Dendritic cell treated with granulocyte-macrophage colony-stimulating factor and Interleukin-4, amounts not matched to agents 40 ng/mL and 50 ng/mL, for 4 days (primary cell): Measurements from ENCODE around the gene ARF6.

ENCODE experiments used
- H3K27ac Mint-ChIP-seq: one replicate; pipeline ENCODE4 v1.8.0; 2022; ENCODE audit warnings: mild to moderate bottlenecking, mixed read lengths
- H3K27me3 Mint-ChIP-seq: one replicate; pipeline ENCODE4 v1.8.0; 2022; ENCODE audit warnings: mild to moderate bottlenecking, mixed read lengths
- H3K36me3 Mint-ChIP-seq: one replicate; pipeline ENCODE4 v1.8.0; 2022; ENCODE audit warnings: low read depth, mixed read lengths
- H3K4me1 Mint-ChIP-seq: one replicate; pipeline ENCODE4 v1.8.0; 2022; ENCODE audit warnings: low read depth, mixed read lengths
- H3K4me3 Mint-ChIP-seq: one replicate; pipeline ENCODE4 v1.8.0; 2022; ENCODE audit warnings: mild to moderate bottlenecking, moderate library complexity, mixed read lengths
- H3K9me3 Mint-ChIP-seq: one replicate; pipeline ENCODE4 v1.8.0; 2022; ENCODE audit warnings: mixed read lengths
- intact Hi-C: fragments of 100-400 bp; cut with micrococcal nuclease; formaldehyde crosslinking; loops from one replicate; pipeline ENCODE4 v1.15.0; 2022

ARF6 gene

GRCh38 chr14:49892636-49893308 lies at the start of gene ARF6:
Gene ARF6 (plus strand): TSS chr14:49893082. CDS start chr14:49893737, 655 bp downstream.
- H3K4me3 Mint-ChIP-seq, result peak within 1 kb of the TSS; percentile 83
- no peaks in the 10 kb centered on the region for H3K9me3 Mint-ChIP-seq
- intact Hi-C loops, result loop anchor here (1.0 to 5.0 kb wide), 5 partner anchors 12 to 170 kb away; no protein-coding TSS in a partner anchor
- peaks cover 55% of the 10 kb centered on the region for H3K36me3 Mint-ChIP-seq
- H3K4me1 Mint-ChIP-seq, result peaks cover 31% of the 10 kb centered on the region
- peak within 1 kb of the TSS; percentile 99 for H3K27ac Mint-ChIP-seq
- H3K27me3 Mint-ChIP-seq, result no peaks in the 10 kb centered on the region

DNA sequence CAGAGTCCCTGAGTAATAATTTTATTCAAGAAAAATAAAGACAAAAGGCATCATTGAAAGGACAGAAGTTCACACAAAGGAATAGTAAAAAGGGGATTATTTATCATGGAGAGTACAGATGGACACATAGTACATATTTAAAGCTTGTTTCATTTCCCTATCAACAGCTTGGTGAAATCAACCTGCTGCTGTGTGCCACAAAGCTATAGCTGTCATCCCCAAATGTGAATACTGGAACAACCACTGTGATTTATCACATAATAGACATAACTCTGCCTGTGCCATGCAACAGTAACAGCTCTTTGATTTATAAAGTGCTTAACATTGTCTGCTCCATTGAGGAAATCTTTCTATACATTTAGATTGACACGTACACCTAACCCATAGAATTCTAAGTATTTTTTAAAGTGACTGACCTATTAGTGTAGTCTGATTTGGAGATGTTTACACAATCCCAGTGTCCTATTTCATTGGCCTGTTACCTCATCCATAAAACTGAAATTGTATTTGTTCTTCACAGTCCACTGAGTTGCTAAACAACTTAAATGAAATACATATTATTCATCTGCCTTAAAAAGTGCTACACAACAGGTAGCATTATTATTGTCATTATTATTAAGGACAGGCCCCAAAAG lies 43.6 kb upstream of the ARF6 start:
- intact Hi-C loops, result no loop called here
- Mint-ChIP-seq H3K9me3 (no peaks in the 10 kb centered on the region), H3K27me3 (no peaks in the 10 kb centered on the region), H3K4me3 (no peak overlapping the region), H3K36me3 (peaks cover 76% of the 10 kb centered on the region), H3K4me1 (peaks cover 21% of the 10 kb centered on the region), H3K27ac (no peak overlapping the region)

DNA sequence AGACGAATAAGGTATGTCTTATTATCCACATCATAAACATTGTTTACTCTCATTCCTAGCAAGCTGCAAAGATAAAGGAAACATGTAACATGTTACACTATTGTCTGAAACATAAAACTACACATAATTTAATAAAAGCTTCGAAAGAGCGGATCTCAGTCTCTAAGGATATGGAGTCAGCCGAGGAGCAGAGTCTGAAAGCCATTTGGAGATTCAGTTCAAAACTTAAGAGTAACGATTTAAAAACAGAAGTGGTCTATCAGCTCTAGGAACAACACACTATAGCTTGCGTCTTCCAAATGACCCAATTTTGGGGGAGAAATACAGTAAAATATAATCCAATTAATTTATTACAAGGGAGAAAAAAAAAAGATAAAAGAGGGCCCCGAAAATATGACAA lies 41.1 kb upstream of the ARF6 start:
- Mint-ChIP-seq H3K4me3 (peak overlapping the region; percentile 95), H3K4me1 (peaks cover 21% of the 10 kb centered on the region), H3K27me3 (no peaks in the 10 kb centered on the region), H3K36me3 (peaks cover 53% of the 10 kb centered on the region), H3K27ac (peak overlapping the region; percentile 99), H3K9me3 (no peaks in the 10 kb centered on the region)
- intact Hi-C loops, result loop anchor here (5.0 kb wide), 1 partner anchor 265 kb away; the partner anchor contains the start of gene VCPKMT

- intact Hi-C loops, result loop anchor here (1.0 to 5.0 kb wide), 2 partner anchors 10 to 265 kb away; partner anchors contain the start of gene VCPKMT
- H3K27ac Mint-ChIP-seq, result peak within 1 kb of the TSS; percentile 99
- peaks cover 27% of the 10 kb centered on the region for H3K4me1 Mint-ChIP-seq
- H3K4me3 Mint-ChIP-seq, result peak within 1 kb of the TSS; percentile 95
- H3K36me3 Mint-ChIP-seq, result peaks cover 47% of the 10 kb centered on the region
- no peaks in the 10 kb centered on the region for H3K27me3 Mint-ChIP-seq
- no peaks in the 10 kb centered on the region for H3K9me3 Mint-ChIP-seq
Observed at GRCh38 chr14:49852301-49853157, 40.4 kb upstream of the ARF6 start, which contains the start of gene NEMF. Gene NEMF (minus strand): TSS chr14:49852788. CDS start chr14:49852753, 35 bp downstream.

DNA sequence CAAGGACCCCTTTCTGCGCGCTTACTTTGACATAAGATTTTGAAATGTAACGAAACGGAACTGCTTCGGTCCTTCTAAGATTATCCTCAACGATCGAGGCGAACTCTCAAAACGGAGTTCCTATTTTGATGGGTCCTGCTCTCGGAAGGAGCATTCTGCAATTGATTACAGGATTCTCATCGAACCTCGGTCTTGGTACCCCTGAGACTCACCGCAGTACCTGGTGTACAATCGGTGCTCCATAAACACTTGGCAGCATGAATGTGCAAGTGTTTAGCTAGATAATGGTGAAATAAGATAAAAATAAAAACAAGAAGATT lies 39.8 kb upstream of the ARF6 start:
- Mint-ChIP-seq H3K9me3 (no peaks in the 10 kb centered on the region), H3K27me3 (no peaks in the 10 kb centered on the region), H3K4me1 (peaks cover 30% of the 10 kb centered on the region), H3K27ac (peak overlapping the region; percentile 99), H3K36me3 (peaks cover 41% of the 10 kb centered on the region), H3K4me3 (peak overlapping the region; percentile 95)
- intact Hi-C loops, result loop anchor here (1.0 to 5.0 kb wide), 2 partner anchors 9 to 264 kb away; partner anchors contain the start of gene VCPKMT

- peak overlapping the region; percentile 99 for H3K27ac Mint-ChIP-seq
- H3K36me3 Mint-ChIP-seq, result peaks cover 35% of the 10 kb centered on the region
- peak overlapping the region; percentile 95 for H3K4me3 Mint-ChIP-seq
- H3K9me3 Mint-ChIP-seq, result no peaks in the 10 kb centered on the region
- no peaks in the 10 kb centered on the region for H3K27me3 Mint-ChIP-seq
- intact Hi-C loops, result loop anchor here (1.0 to 5.0 kb wide), 2 partner anchors 9 to 264 kb away; partner anchors contain the start of gene VCPKMT
- peaks cover 30% of the 10 kb centered on the region for H3K4me1 Mint-ChIP-seq
Observed at GRCh38 chr14:49853572-49854375, 39.1 kb upstream of the ARF6 start.

DNA sequence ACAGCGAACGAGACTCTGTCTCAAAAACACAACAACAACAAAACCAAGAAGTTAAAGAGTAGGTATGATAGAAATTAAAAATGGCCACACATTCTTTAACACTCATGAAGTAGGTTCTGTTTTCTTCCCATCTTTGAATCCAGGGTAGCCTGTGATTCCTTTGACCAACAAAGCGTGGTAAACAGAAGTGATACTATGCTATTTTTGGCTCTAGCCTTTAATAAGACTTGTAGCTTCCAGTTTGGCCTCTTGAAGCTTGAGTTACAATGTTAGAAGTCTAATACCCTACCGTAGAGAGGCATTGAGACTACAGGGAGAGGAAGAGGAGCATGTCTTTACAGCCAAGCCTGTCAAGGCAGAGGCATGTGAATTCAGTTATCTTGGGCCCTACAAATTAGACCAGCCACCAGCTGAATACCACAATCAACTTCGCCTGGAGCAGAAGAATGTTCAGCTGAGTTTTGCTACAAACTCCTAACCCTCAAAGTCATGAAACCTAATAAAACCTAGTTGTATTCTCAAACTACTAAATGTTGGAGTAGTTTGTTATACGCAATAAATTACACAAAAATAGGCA lies 35.4 kb upstream of the ARF6 start:
- intact Hi-C loops, result no loop called here
- peak overlapping the region; percentile 72 for H3K27ac Mint-ChIP-seq
- no peaks in the 10 kb centered on the region for H3K9me3 Mint-ChIP-seq
- peaks cover 5% of the 10 kb centered on the region for H3K36me3 Mint-ChIP-seq
- H3K4me3 Mint-ChIP-seq, result peak overlapping the region; percentile 2
- H3K4me1 Mint-ChIP-seq, result peaks cover 34% of the 10 kb centered on the region
- no peaks in the 10 kb centered on the region for H3K27me3 Mint-ChIP-seq

GRCh38 chr14:49858383-49858782 lies 34.5 kb upstream of the ARF6 start:
- Mint-ChIP-seq H3K27ac (no peak overlapping the region), H3K27me3 (no peaks in the 10 kb centered on the region), H3K4me3 (no peak overlapping the region), H3K9me3 (no peaks in the 10 kb centered on the region), H3K4me1 (peaks cover 28% of the 10 kb centered on the region), H3K36me3 (peaks cover 5% of the 10 kb centered on the region)
- intact Hi-C loops, result no loop called here

- Mint-ChIP-seq H3K36me3 (peaks cover 5% of the 10 kb centered on the region), H3K4me1 (peaks cover 20% of the 10 kb centered on the region), H3K9me3 (no peaks in the 10 kb centered on the region), H3K4me3 (no peak overlapping the region), H3K27ac (no peak overlapping the region), H3K27me3 (no peaks in the 10 kb centered on the region)
- intact Hi-C loops, result no loop called here
Observed at GRCh38 chr14:49860988-49861698, 31.7 kb upstream of the ARF6 start.

DNA sequence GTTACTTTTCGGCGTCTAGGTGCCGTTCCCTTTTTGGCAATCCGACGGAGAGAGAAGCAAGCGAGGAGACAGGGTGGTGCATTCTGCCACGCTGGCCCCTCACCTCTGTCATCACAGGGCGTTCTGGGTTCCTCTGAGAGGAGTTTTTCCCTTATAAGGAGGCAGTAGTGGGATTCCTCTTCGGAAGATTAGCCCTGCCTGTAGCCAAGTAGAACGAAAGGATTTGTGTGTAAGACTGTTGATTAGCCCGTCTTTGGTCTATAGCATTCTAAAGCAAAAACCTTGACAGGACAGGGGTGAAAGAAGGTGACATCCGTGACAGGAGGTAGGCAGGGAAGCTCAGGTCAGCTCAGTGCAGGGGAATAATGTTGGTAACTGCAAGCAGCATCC lies 31.2 kb upstream of the ARF6 start:
- intact Hi-C loops, result loop anchor here (1.0 kb wide), 1 partner anchor 8 kb away; no protein-coding TSS in a partner anchor
- H3K4me3 Mint-ChIP-seq, result no peak overlapping the region
- no peaks in the 10 kb centered on the region for H3K9me3 Mint-ChIP-seq
- no peak overlapping the region for H3K27ac Mint-ChIP-seq
- H3K27me3 Mint-ChIP-seq, result no peaks in the 10 kb centered on the region
- H3K36me3 Mint-ChIP-seq, result peaks cover 5% of the 10 kb centered on the region
- H3K4me1 Mint-ChIP-seq, result peaks cover 20% of the 10 kb centered on the region

DNA sequence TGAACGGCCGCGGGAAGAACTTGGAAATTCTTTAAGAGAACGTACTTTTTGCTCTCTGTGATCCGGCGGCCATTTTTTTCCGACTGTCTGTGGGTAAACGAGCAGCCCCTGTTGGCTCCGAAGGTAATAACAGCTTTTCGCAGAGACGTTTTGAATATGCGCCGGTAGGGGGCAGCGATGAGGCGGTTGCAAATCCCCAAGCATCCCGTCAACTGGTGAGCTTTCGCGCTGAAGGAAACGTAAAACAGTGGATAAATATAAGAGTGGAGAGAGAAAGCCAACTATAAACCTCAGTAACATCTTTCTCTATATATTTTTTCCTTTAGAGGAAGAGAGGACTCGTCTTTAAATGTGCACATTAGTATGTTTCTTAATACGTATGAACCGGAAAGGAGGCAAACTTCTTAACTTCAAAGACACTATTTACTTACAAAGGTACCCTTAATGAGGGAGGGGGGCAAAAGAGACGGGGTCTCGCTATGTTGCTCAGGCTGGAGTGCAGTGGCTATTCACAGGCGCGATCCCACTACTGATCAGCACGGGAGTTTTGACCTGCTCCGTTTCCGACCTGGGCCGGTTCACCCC lies 30.7 kb upstream of the ARF6 start:
- Mint-ChIP-seq H3K4me3 (no peak overlapping the region), H3K27ac (no peak overlapping the region), H3K4me1 (peaks cover 18% of the 10 kb centered on the region), H3K27me3 (no peaks in the 10 kb centered on the region), H3K36me3 (peaks cover 5% of the 10 kb centered on the region), H3K9me3 (no peaks in the 10 kb centered on the region)
- intact Hi-C loops, result loop anchor here (1.0 kb wide), 1 partner anchor 9 kb away; no protein-coding TSS in a partner anchor
